Measurements from ENCODE around the gene MBTPS1.

The MBTPS1 gene

DNA sequence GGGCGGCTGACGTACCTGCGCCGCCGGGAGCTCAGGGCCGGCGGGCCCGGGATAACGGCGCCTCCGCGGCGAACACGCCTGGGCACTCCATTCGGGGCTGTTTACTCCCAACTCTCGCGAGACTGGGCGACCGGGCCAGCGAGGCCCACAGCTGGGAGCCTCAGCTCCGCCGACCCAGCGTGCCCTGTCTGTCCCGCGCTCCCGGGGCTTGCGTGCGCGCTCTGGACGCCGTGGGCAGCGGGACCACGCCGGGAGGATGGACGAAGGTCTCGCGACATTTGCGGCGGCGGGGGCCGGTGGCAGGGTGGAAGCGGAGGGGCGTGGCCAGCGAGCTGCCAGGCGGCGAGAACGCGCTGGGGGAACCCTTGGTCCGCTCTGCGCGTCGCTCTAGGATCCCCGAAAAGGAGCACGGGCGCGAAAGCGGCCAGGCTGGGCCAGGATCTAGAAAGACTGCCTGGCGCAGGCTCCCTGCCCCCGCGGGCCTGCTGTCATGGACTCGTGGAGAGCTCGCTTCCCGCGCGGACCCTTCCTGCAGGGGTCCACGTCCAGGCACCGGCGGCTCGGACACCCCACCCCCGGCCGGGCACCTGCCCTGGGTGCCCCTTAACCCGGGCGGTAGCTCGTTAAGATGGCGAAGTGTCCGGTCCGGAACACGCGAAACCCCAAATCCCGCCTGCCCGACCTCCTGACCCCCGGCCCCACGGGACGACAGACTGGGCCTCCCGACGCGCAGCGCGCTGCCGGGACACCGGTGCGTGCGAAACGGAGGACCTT lies at the start of gene MBTPS1:
MBTPS1 (minus strand) TSS at position 223 of the 774 bp plus-strand sequence. CDS start 15,159 bp downstream, outside the sequence.
- peak; percentile 98 for DNase-seq

DNA sequence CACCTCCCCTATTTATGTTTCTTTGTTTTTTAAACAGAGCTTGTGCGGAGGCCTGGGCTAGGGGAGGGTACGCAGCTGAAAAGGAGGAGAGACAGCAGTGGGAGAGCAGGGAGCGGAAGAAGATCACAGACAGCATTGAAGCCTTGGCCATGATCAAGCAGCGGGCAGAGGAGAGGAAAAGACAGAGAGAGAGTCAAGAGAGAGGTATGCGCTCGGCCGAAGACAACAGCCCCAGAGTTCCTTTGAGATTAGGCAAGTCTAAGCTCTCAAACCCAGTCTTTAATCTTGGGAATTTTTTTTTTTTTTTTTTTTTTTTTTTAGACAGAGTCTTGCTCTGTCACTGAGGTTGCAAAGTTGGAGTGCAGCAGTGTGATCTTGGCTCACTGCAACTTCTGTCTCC lies 49.0 kb upstream of the MBTPS1 start:
- DNase-seq: no peak

GRCh38 chr16:84161801-84162200 lies 45.1 kb upstream of the MBTPS1 start:
- no peak for DNase-seq

DNA sequence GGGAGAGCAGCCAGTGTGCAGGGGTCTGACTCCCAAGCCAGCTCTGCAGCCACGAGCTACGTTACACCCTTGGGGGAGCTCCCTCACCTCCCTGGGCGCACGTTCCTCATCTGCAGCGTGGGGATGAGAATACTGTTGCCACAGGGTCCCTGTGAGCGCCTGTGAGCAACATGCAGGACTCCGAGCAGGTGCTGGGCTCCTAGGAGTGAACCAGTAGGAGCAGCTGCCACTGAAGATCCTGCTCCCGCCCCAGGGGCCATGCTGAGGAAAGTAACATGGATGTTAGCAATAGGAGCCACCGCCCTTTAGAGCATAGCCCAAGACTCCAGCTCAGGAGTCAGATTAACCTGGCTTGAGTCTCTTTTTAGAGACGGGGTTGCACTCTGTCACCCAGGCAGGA lies 44.3 kb upstream of the MBTPS1 start:
- DNase-seq: no peak

DNA sequence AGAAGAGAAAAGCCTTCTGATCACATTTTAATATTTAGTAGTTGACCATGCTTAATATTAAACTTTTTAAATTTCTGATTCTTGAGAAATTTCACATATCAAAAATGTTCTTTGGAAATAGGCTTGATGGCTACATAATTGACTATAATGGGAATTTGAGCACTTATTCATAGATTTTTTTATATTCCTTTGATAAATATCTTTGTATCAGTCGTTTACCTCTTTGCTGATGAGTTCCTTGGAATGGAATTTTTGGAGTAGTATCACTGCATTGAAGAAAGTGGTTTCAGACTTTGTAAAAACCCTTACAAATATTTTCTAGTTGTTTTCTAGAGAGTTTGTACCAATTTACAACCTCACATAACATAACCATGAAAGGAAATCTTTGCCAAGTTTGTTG lies 43.1 kb upstream of the MBTPS1 start:
- no peak for DNase-seq

DNA sequence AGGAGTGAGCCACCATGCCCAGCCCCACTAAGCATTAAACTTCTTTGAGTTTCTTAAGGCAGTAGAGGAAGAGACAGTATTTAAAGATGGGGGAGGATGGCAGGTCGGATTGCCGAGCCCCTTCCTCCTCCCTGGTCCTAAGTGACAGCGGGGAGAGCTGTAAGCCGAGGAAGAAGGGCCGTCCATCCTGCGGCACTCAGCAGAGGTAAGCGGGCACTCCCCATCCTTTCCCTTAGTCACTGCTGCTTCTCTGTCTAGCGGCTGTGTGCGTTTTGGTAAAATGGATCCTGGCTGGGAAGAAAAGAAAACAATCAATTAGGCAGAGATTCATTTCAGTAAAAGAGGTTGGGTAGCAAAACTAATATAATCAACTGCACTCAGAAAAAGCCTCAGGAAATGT lies 42.3 kb upstream of the MBTPS1 start:
- DNase-seq: no peak

GRCh38 chr16:84156342-84156784 lies 39.6 kb upstream of the MBTPS1 start:
- DNase-seq: no peak

- no peak for DNase-seq
Measured at GRCh38 chr16:84155771-84156170, 39.0 kb upstream of the MBTPS1 start.

- DNase-seq: no peak
Measured at GRCh38 chr16:84155226-84155625, 38.5 kb upstream of the MBTPS1 start.

- no peak for DNase-seq
Measured at GRCh38 chr16:84153660-84154214, 37.0 kb upstream of the MBTPS1 start.

DNA sequence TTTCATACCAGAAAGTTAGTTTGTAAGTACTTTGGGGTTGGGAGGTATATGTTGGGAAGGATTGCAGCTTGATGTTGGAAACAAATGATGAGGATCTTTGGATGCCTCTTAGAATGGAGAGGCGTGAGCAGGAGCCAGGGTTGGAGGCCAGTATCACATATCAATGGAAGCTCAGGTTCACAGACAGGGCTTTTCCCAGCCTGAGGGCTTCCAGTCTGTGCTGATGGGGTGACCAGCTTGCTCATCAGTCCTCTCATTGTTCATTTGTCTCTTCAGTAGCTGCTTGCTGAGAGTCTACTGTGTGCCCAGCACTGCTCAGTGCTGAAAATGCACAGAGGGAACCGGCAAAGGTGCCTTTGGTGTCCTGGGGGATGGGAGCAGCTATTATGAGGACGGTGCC lies 34.2 kb upstream of the MBTPS1 start:
- no peak for DNase-seq

GRCh38 chr16:84144859-84145639 lies 28.3 kb upstream of the MBTPS1 start, which contains the start of the genes DNAAF1 and HSDL1:
TSS of gene DNAAF1 (plus strand) at chr16:84145308. CDS start at chr16:84145441, 133 bp downstream.
TSS of gene HSDL1 (minus strand) at chr16:84145177. CDS start at chr16:84131321, 13,856 bp downstream.
- DNase-seq: peak; percentile 88

DNA sequence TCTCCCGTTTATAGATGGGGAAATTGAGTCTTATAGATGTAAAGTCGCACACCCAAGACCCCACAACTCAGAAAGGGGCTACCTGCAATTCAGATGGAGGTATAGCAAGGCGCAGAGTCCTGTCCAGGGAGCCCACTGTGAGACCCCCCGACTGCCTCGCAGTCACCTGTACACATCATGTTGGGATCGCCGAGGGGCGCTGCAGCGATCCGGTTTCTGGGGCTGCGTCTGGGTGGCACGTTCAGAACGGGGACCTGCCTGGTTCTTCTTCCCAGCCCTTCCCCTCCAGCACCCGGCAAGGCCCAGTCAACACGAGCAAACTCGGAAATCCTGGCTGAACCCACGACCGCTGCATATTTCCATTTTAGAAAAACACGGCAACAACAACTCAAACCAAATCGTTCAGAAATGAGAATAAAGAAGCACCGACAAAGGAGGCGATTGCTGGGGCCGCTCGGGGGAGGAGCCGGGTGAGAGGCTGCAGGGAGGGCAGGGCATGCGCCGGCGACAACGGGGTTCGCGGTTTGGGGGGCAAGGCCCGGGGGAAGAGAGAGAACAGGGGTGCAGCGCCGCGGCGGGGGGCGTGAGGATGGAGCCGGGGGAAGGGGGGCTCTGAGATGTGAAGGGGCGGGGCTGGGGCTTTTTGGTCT lies 27.6 kb upstream of the MBTPS1 start:
- DNase-seq: peak; percentile 27

DNA sequence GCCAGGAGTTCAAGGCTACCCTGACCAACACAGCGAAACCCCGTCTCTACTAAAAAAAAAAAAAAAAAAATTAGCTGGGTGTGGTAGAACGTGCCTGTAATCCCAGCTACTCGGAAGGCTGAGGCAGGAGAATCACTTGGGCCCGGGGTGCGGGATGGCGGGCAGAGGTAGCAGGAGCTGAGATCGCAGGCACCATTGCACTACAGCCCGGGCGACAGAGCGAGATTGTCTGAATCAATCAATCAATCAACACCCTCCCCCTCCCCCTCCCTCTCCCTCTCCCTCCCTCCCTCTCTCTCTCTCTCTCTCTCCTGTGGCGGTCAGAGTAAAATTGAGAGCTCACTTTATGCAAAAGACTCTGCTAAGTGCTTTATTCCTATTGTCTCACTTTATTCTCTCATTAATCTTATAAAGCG lies 27.1 kb upstream of the MBTPS1 start:
- no peak for DNase-seq

- DNase-seq: no peak
Measured at GRCh38 chr16:84143081-84143480, 26.3 kb upstream of the MBTPS1 start.

- DNase-seq: no peak
Measured at GRCh38 chr16:84141143-84141670, 24.5 kb upstream of the MBTPS1 start.

DNA sequence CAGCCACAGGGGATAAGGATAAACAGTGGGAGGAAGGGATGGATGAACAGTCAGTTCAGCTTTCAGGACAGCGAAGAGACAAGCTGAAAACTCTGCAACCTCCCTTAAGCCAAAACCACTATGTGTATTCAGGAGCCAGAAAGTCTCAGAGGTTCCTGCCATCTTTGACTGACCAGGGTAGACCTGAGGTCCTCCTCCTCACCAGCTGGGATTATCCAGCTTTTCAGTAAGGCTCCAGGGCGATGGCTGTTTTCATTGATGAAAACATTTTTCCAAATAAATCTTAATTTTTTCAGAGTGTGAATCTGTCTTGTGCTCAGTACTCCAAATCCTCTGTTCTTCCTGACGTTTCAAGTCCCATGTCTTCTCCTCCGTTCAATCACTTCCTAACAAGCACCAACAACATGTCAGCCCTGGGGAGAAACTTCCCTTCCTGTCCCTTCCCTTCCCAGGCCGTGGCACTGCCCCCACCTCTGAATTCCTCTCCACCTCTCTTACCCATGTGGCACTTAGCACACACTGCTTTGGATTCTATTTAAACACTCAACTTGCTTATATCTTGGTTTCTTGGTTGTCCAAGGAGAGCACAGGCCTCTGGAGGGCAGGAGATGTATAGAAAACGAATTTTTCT lies 23.0 kb upstream of the MBTPS1 start:
- no peak for DNase-seq

DNA sequence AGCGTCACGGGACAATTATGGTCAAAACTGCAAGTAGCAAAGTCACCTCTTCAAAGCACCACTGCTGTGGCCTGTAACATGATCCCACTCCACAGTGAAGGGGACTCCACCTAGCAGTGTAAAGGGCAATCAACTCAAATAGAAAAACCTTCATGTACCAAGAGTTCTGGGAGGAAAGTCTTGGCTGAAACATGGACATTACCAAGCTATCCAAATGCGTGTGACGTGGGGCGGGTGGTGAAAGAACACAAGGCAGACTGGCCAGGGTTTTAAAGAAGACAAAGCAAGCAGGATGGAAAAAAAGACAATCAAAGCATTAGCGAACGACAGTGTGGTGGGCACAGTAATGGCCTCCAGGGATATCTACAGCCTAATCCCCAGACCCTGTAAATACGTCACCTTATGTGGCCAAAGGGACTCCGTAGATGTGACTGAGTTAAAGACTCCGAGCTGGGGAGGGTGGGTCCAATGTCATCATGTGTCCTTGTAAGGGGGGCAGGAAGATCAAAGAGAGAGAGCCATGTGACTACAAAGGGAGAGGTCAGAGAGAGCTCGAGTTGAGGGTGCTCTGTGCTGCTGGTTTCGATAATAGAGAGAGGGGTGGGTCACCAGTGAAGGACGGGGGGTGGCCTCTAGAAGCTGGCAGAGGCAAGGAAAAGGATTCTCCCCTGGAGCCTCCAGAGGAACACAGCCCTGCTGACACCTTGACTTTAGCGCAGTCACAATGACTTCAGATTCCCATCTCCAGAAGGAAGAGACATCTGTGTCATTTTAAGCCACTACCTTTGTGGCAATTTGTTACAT lies 22.3 kb upstream of the MBTPS1 start:
- DNase-seq: no peak

DNA sequence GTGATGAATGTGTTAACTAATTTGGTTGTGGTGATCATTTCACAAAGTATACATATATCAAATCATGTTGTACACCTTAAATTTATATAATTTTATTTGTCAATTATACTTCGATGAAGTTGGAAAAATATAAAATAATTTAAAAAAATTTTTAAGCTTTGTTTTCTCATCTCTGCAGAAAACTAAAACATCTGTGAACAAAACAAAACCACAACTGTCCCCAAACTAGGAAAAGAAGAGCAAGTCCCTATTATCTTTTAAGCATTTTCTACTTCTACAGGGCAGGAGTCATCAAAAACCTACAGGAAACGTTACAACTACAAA lies 21.7 kb upstream of the MBTPS1 start:
- no peak for DNase-seq

DNA sequence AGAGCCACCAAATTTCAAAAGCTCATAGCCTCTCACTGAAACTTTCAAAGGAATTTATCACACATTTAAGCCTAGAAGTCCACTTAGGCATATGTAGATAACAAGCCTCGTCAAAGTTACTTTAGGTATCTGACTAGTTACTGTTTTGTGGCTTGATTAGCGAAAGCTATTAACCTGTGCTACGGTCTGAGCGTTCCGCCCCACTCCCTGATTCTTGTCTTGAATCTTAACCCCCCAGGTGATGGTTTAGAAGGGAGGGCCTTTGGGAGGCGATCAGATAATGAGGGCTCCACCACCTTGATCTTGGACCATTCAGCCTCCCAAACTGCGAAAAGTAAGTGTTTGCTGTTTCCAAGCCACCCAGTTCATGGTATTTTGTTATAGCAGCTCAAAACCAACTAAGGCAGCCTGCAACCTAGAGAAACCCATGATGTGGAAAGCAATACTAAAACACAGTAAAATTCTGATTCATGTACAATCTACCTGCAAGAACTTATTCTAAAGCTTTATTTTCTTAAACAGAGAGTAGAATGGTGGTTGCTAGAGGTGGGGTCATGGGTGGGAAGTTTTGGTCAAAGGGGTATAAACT lies 21.1 kb upstream of the MBTPS1 start:
- DNase-seq: no peak

DNA sequence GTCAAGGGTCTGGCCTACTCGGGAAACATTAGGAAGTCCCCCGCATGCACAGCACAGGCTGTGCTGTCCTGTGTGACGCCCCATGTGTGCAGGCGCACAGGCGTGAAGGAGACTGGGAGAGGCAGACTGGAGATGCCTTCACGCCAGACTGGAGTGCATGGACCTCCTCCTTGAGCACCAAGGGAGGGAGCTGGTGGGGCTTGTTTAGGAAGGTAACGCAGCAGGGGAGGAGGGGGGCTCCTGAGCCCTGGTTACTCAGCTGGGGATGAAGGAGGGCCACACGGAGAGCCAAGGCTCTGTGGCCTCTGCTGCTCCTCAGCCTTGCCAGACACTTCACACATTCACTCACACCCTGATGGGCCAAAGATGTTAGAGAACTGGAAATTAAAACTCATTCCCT lies 20.5 kb upstream of the MBTPS1 start:
- DNase-seq: no peak
